Panc1 (cell line): ENCODE data around the gene COL23A1.

Experiments
- CTCF ChIP-seq: fragments of 450-650 bp; IDR thresholded peaks from 2 replicates; pipeline ENCODE4 v1.5.1; 2017; ENCODE audit warnings: mild to moderate bottlenecking
- REST ChIP-seq, 2 experiments: IDR thresholded peaks; 2 replicates each; pipeline ENCODE4 v1.6.1; 2011 to 2012; ENCODE audit warnings: low read depth in 2 of 2, control low read depth in 1 of 2, low read length in 1 of 2, mild to moderate bottlenecking in 1 of 2, moderate library complexity in 1 of 2; ENCODE audit not compliant: insufficient read depth in 1 of 2
- SIN3A ChIP-seq: IDR thresholded peaks from 2 replicates; pipeline ENCODE4 v1.6.1; 2012; ENCODE audit warnings: low read depth, mild to moderate bottlenecking, low read length, moderate library complexity, borderline replicate concordance; ENCODE audit not compliant: insufficient read depth

- TF ChIP-seq CTCF (no peak), REST (IDR thresholded peaks at IDR 0.05; ENCODE audit: insufficient read depth in 1 of 2, low read depth in 2 of 2, low read length in 1 of 2) (no peak), SIN3A (no peak)
Measured at GRCh38 chr5:178290376-178290775, 299.8 kb downstream of the COL23A1 start.
